ENCODE data around the gene ZNF579.
"Not testable (repeated sequence)": the region's sequence is repeated elsewhere in the genome, so short reads cannot be mapped to it uniquely, and the experiment has no call there.

The ZNF579 gene

DNA sequence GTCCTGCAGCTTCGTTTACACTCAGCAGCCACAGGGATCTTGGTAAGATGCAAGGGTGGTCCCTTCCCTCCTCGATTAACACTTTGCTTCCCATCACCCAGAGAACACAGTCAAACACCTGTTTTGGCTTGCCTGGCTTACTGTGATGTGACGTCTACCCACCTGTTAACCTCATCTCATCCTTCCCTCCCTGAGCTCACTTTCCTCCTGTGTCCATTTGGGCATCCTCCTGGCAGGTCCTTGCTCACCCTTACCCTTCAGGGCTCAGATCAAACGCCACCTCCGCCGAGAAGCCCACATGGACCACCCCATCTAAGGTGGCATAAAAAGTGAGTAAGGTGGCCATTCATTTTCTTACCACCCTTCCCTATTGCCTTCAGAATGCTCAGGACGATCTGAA lies 9.5 kb upstream of the ZNF579 start:
- Mint-ChIP-seq H3K4me1 (peaks cover 25% of the 10 kb centered on the region), H3K4me3 (no peak overlapping the region), H3K36me3 (peaks cover 21% of the 10 kb centered on the region), H3K27ac (no peak overlapping the region), H3K9me3 (peaks cover 2% of the 10 kb centered on the region), H3K27me3 (no peaks in the 10 kb centered on the region)
- ATAC-seq = no peak

DNA sequence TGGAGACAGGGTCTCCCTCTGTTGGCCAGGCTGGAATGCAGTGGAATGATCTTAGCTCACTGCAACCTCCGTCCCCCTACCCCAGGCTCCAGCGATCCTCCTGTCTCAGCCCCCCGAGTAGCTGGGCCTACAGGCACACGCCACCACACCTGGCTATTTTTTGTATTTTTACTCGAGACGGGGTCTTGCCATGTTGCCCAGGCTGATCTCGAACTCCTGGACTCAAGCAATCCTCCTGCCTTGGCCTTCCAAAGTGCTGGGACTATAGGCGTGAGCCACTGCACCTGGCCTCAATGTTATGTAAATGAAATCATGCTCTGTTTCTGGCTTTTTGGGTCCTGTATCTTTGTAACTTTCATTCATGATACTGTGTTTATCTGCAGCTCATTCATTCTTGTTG lies 8.1 kb upstream of the ZNF579 start:
- no peak overlapping the region for H3K27ac Mint-ChIP-seq
- peaks cover 13% of the 10 kb centered on the region for H3K36me3 Mint-ChIP-seq
- no peak overlapping the region for H3K4me3 Mint-ChIP-seq
- H3K4me1 Mint-ChIP-seq = peaks cover 26% of the 10 kb centered on the region
- H3K27me3 Mint-ChIP-seq = no peaks in the 10 kb centered on the region
- no peak for ATAC-seq
- H3K9me3 Mint-ChIP-seq = no peaks in the 10 kb centered on the region

DNA sequence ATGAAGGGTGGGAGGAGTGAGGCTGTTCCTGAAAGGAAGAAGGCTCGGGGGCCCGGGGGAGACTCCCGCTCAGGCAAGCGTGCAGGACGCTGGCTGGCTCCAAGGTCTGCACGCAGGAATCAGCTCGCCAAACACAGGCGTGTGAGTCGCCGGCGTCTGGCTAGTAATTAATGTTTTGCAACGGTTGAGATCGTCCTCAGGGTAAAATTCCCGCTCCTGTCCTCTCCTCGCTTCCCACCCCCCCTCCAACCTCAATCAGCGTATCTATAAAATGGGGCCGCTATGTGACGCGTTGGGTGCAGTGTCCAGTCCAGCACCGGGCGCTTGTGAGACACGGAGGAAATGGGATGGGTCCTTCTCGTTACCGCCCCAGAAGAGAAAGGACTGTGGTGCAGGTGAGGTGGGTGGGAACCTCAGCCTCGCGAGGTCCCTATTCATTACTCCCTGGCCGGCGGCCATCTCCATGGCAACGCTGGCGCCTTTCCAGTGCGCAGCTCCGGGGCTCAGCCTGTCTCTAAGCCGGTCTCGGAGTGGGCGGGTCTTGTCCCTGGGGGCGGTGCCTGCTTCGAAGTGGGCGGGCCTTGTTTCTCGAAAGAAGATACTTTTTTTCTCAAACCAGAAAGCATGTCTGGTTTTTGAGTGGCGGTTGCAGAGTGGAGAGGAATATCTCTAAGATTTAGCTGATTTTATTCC lies 6.5 kb upstream of the ZNF579 start:
- H3K36me3 Mint-ChIP-seq = peaks cover 10% of the 10 kb centered on the region
- peak overlapping the region; percentile 35 for H3K27ac Mint-ChIP-seq
- H3K27me3 Mint-ChIP-seq = no peaks in the 10 kb centered on the region
- H3K4me3 Mint-ChIP-seq = peak overlapping the region; percentile 83
- ATAC-seq = peak; percentile 97
- H3K9me3 Mint-ChIP-seq = no peaks in the 10 kb centered on the region
- H3K4me1 Mint-ChIP-seq = peaks cover 26% of the 10 kb centered on the region

DNA sequence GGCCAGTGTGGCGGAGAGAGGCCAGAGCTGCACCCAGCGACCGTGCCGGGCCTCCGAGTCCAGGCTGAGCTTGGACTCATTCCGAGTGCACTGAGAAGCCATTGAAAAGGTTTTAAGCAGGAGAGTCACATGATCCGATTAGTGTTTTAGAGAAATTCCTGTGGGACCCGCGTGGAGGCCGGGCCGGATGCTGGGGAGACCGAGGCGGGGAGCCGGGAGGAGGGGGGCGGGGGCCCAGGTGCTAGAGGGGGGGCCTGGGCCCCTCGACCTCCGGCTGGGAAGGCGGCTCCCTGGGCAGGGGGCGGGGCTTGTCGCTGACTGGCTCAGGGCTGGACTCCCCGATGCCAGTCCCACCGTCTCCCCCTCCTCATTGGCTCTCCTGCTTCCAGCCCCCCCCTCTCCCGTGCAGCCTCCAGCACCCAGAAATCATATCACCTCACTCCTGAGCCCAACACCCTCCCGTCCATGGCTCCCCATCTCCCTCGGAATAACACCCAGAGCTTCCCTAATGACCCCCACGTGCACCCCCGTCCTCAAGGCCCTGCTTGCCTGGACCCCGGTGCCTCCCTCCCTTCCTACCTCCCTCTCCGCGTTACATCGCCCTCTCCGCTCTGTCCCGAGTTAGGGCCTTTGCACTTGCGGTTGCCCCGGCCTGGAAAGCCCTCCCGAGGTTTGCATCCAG lies 5.2 kb upstream of the ZNF579 start:
- ATAC-seq = peak; percentile 69
- Mint-ChIP-seq H3K36me3 (no peaks in the 10 kb centered on the region), H3K9me3 (no peaks in the 10 kb centered on the region), H3K27me3 (no peaks in the 10 kb centered on the region), H3K4me1 (peaks cover 34% of the 10 kb centered on the region), H3K27ac (peak overlapping the region; percentile 35), H3K4me3 (peak overlapping the region; percentile 83)

DNA sequence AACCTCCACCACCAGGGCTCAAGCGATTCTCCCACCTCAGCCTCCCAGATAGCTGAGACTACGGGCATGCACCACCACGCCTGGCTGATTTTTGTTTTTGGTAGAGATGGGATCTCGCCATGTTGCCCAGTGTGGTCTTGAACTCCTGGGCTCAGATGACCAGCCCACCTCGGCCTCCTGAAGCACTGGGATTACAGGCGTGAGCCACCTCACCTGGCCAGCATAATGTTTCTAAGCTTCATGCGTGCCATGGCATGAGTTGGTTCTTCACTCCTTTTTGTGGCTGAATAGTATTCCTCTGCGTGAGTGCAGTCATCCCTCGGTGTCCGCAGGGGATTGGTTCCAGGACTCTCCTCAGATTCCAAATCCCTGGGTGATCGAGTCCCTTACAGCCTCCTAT lies 4.2 kb upstream of the ZNF579 start:
- no peak for ATAC-seq
- Mint-ChIP-seq H3K4me3 (no peak overlapping the region), H3K9me3 (no peaks in the 10 kb centered on the region), H3K4me1 (peaks cover 37% of the 10 kb centered on the region), H3K27me3 (no peaks in the 10 kb centered on the region), H3K27ac (peak overlapping the region; percentile 35), H3K36me3 (peaks cover 2% of the 10 kb centered on the region)

DNA sequence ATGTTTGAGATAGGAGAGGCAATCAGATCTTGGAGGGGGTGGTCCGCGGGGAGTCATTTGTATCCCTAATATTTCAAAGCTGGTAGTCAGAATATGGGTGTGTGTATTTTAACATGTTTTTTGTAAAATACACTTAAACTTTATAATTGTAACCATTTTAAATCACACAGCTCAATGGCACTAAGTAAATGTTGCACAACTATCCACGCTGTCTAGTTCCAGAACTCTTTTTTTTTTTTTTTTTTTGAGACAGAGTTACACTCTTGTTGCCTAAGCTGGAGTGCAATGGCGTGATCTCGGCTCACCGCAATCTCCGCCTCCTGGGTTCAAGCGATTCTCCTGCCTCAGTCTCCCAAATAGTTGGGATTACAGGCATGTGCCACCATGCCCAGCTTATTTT lies 3.2 kb upstream of the ZNF579 start:
- not testable (repeated sequence) for H3K27me3 Mint-ChIP-seq, H3K4me3 Mint-ChIP-seq, H3K36me3 Mint-ChIP-seq, H3K27ac Mint-ChIP-seq, H3K9me3 Mint-ChIP-seq, ATAC-seq
- peaks cover 43% of the 10 kb centered on the region for H3K4me1 Mint-ChIP-seq

DNA sequence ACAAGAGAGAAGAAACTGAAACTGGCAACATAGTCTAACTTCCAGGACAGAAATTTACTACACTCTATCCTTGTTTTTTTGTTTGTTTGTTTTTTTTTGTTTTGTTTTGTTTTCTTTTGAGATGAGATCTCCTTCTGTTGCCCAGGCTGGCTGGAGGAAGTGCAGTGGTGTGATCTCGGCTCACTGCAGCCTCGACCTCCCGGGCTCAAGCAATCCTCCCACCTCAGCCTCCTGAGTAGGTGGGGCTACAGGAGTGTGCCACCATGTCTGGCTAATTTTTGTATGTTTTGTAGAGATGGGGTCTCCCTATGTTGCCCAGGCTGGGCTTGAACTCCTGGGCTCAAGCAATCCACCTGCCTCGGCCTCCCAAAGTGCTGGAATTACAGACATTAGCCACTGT lies 1.6 kb upstream of the ZNF579 start:
- H3K4me3 Mint-ChIP-seq, H3K27ac Mint-ChIP-seq, ATAC-seq, H3K9me3 Mint-ChIP-seq, H3K27me3 Mint-ChIP-seq: not testable (repeated sequence)
- Mint-ChIP-seq H3K36me3 (peaks cover 11% of the 10 kb centered on the region), H3K4me1 (peaks cover 40% of the 10 kb centered on the region)

DNA sequence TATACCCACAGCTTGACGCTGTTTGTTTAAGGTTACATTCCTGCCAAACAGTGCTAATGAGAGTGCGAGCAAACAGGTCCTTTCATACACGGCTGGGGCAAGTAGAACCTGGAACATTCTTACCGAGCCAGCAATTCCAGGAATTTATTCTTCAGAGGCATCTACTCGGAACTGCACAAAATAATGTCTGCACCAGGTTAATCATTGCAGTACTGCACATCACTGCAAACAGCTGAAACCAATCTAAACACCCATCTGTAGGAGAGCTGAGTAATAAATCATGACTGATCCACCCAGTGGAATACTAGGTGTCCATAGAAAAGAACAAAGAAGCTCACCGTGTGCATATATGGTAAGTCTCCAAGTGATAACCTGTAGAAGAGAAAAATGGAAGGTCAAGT lies 1.2 kb upstream of the ZNF579 start:
- Mint-ChIP-seq H3K4me1 (peaks cover 35% of the 10 kb centered on the region), H3K36me3 (peaks cover 16% of the 10 kb centered on the region), H3K9me3 (no peaks in the 10 kb centered on the region), H3K27ac (no peak overlapping the region), H3K27me3 (no peaks in the 10 kb centered on the region), H3K4me3 (no peak overlapping the region)
- ATAC-seq = no peak

DNA sequence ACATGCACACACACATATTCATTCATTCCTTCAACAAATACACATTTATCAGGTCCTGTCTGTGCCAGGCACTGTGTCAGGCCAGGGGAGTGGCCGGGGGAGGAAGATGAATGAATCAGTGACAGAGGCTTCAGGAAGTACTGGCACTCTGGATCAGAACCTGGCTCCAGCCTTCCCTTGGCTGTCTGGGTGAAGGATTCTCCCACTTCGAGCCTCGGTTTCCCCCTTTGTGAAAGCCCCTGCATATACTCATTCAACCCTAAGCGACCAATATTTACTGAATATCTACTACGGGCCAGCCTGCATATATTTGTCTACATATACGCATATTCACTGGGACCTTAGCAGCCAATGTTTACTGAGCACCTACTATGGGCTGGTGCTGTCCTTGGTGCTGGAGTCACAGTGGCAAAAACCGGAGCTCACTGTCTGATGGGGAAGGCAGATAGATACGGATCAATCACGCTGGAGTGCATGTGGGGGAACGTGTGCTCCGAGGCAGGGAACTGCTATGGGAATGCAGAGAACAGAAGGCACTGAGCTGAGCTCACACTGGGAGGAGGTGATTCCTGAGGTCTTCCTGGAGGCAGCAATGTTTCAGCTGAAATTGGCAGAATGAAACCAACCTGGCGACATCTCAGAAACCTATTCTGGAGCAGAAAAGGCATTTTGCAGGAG lies 636 bp upstream of the ZNF579 start:
- Mint-ChIP-seq H3K27ac (peak overlapping the region; percentile 76), H3K4me1 (peaks cover 30% of the 10 kb centered on the region), H3K9me3 (no peaks in the 10 kb centered on the region), H3K27me3 (no peaks in the 10 kb centered on the region), H3K4me3 (peak overlapping the region; percentile 78), H3K36me3 (peaks cover 19% of the 10 kb centered on the region)
- no peak for ATAC-seq

DNA sequence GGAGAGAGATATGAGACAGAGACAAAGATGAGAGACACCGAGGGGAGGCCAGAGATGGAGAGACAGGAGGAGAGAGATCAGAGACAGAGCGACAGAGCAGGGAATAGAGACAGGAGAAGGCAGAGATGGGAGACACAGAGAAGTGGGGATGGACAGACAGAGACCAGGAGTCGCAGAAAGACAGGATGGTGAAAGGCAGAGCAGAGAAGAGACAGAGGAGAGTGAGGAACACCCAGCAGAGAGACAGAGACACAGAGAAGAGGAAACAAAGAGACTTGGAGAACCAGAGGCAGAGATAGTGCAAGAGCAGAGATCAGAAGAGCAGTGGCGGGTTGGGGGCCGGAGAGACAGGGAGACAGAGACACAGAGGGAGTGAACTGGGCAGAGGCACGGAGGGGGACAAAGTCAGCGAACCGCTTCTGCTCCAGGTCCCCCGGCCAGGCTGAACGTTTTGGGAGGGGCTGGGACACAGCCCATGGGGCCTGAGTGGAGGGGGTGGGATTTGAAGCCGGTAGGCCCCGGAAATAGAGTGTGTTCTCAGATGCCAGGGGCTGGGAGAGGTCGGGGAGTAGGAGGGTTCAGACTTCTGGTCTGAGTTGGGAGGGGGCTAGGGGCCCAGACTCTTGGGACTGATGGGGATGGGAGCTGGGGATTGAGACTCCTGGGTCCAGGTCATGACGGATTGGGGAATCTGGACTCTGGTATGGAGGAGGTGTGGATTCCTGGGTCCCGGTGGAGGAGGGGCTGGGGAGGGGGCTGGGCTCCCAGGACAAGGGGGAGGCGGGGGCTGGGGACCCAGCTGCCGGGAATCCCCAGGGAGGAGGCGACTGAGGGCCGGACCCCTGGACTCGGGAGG lies 654 bp downstream of the ZNF579 start:
- peak overlapping the region; percentile 76 for H3K27ac Mint-ChIP-seq
- H3K9me3 Mint-ChIP-seq = no peaks in the 10 kb centered on the region
- peak; percentile 41 for ATAC-seq
- peaks cover 17% of the 10 kb centered on the region for H3K4me1 Mint-ChIP-seq
- H3K27me3 Mint-ChIP-seq = no peaks in the 10 kb centered on the region
- H3K36me3 Mint-ChIP-seq = peaks cover 24% of the 10 kb centered on the region
- H3K4me3 Mint-ChIP-seq = peak overlapping the region; percentile 78

DNA sequence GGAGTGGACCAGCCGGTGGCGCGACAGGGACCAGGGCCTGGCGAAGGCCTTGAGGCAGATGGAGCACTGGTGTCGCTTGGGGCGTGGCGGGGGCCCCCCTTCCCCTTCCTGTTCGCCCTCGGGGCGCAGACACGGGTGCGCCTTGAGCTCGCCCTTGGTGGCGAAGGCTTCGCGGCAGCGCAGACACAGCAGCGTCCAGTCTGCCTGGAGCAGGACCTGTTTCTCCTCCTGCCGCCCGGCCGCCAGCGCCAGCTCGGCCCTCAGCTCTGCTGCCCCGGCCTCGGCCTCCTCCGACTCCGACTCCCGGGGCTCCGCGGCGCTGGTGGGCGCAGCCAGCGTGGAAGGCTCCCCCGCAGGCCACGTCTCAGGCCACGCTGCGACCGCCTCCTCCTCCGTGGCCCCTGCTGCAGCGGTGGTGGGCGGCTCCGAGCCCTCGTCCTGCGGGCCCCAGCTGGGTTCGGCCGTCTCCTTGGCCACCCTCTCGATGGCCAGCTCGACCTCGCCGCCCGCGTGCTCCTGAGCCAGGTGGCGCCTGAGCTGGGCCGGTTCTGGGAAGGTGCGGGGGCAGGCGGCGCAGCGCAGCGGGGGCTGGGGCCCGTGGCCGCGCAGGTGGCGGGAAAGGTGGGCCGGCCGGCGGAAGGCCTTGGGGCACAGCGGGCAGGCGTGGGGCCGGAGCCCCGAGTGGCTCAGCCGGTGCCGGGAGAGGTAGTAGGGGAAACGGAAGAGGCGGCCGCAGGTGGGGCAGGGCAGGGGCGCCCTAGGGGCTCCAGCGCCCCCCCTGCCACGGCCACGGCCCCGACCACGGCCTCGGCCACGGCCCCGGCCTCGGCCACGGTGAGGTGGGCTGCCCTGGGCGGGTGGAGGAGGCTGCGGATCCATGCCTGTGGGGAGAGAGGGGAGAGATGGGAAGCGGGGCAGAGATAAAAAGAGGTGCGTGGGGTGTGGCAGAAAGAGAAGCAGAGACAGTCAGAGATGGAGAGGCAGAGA lies 1.6 kb downstream of the ZNF579 start:
- Mint-ChIP-seq H3K27ac (peak overlapping the region; percentile 76), H3K36me3 (peaks cover 24% of the 10 kb centered on the region), H3K9me3 (no peaks in the 10 kb centered on the region), H3K4me1 (peaks cover 17% of the 10 kb centered on the region), H3K27me3 (no peaks in the 10 kb centered on the region), H3K4me3 (peak overlapping the region; percentile 78)
- peak; percentile 34 for ATAC-seq

DNA sequence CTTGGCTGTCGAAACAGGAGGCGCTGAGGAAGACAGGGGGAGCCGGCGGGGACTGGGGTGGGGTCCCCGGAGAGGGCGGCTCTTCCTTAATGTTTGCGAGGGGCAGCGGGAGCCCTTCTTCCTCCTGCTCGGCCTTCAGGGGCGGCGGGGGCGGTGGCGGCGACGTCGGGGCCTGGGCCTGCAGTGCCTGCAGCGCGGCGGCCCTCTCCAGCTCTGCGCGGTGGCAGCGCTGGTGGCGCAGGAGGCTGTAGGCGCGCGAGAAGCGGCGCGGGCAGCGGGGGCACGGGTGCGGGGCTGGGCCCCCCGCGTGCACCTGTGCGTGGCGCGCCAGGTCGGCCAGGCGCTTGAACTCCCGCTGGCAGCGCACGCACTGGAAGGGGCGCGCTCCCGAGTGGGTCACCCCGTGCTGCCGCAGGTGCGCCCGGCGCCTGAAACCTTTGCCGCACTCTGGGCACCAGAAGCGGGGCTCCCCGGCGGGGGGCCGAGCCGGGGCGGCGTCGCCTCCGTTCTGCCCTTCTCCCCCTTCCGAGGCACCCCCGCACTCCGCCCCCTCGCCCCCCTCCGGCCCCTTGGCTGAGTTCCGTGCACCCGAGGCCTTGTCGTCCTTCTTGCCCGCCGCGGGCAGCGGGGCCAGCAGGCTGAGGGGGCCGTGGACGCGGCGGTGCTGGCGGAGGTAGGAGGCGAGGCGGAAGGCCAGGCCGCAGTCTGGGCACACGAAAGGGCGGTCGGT lies 2.5 kb downstream of the ZNF579 start:
- H3K27ac Mint-ChIP-seq = no peak overlapping the region
- peaks cover 17% of the 10 kb centered on the region for H3K4me1 Mint-ChIP-seq
- H3K4me3 Mint-ChIP-seq = no peak overlapping the region
- ATAC-seq = peak; percentile 42
- H3K9me3 Mint-ChIP-seq = no peaks in the 10 kb centered on the region
- H3K27me3 Mint-ChIP-seq = no peaks in the 10 kb centered on the region
- peaks cover 24% of the 10 kb centered on the region for H3K36me3 Mint-ChIP-seq

DNA sequence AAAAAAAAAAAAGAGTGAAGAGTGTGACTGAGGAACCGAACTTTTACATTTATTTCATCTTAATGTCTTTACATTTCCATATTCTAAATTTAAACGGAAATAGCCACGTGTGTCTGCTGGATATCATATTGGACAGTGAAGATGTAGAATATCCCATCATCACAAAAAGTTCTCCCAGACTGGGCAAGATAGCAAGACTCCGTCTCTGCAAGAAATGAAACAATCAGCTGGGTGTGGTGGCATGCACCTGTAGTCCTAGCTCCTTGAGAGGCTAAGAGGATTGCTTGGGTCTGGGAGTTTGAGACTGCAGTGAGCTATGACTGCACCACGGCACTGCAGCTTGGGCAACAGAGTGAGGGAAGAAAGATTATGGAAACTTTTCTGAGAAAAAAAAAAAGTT lies 3.9 kb downstream of the ZNF579 start:
- no peak for ATAC-seq
- peaks cover 24% of the 10 kb centered on the region for H3K36me3 Mint-ChIP-seq
- H3K4me1 Mint-ChIP-seq = peaks cover 17% of the 10 kb centered on the region
- H3K9me3 Mint-ChIP-seq = no peaks in the 10 kb centered on the region
- no peaks in the 10 kb centered on the region for H3K27me3 Mint-ChIP-seq
- H3K4me3 Mint-ChIP-seq = no peak overlapping the region
- H3K27ac Mint-ChIP-seq = no peak overlapping the region

DNA sequence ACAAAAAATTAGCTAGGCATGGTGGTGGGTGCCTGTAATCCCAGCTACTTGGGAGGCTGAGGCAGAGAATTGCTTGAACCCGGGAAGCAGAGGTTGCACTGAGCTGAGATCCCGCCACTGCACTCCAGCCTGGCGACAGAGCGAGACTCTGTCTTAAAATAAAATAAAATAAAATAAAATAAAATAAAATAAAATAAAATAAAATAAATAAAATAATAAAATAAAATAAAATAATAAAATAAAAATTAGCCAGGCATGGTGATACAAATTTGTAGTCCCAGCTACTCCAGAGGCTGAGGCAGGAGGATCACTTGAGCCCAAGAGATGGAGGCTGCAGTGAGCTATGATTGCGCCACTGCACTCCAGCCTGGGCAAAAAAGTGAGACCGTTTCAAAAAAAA lies 6.7 kb downstream of the ZNF579 start:
- H3K36me3 Mint-ChIP-seq = peaks cover 18% of the 10 kb centered on the region

More for the DNA sequence above, 6.7 kb downstream of the ZNF579 start:
- H3K4me1 Mint-ChIP-seq, H3K4me3 Mint-ChIP-seq, H3K9me3 Mint-ChIP-seq, H3K27me3 Mint-ChIP-seq, H3K27ac Mint-ChIP-seq, ATAC-seq: not testable (repeated sequence)
